HEK293 (cell line): ENCODE results near the gene IGLON5.

Source experiments
- CTCF ChIP-seq: fragments of 450-650 bp; formaldehyde crosslinking; IDR thresholded peaks from 2 replicates; pipeline ENCODE4 v1.5.1; 2016; ENCODE audit warnings: missing biosample characterization, missing genetic modification characterization
- SP7 ChIP-seq: fragments of 450-650 bp; formaldehyde crosslinking; IDR thresholded peaks from 2 replicates; pipeline ENCODE4 v1.5.1; 2016; ENCODE audit warnings: missing biosample characterization, missing genetic modification characterization
- TCF7L2 ChIP-seq: IDR thresholded peaks from 2 replicates; pipeline ENCODE4 v1.6.1; 2011; ENCODE audit warnings: low read depth, mild to moderate bottlenecking, inconsistent platforms, low read length, moderate library complexity, borderline replicate concordance
- TSHZ1 ChIP-seq: fragments of 450-650 bp; formaldehyde crosslinking; IDR thresholded peaks from 2 replicates; pipeline ENCODE4 v1.5.1; 2016; ENCODE audit warnings: missing biosample characterization, missing genetic modification characterization, borderline replicate concordance
- ZBTB11 ChIP-seq: fragments of 450-650 bp; formaldehyde crosslinking; conservative IDR thresholded peaks from 2 replicates; pipeline ENCODE4 v1.5.1; 2016; ENCODE audit warnings: low read depth, missing biosample characterization, missing genetic modification characterization
- ZEB2 ChIP-seq: fragments of 450-650 bp; formaldehyde crosslinking; IDR thresholded peaks from 2 replicates; pipeline ENCODE4 v1.5.1; 2016; ENCODE audit warnings: missing biosample characterization, missing genetic modification characterization
- ZNF23 ChIP-seq: fragments of 450-650 bp; formaldehyde crosslinking; IDR thresholded peaks from 2 replicates; pipeline ENCODE4 v1.5.1; 2016; ENCODE audit warnings: missing biosample characterization, missing genetic modification characterization, borderline replicate concordance

GRCh38 chr19:51292971-51293370 is 18.5 kb upstream of the IGLON5 start:
- TF ChIP-seq ZNF23 (no peak), SP7 (tag by site-specific recombination) (no peak), CTCF (tag by site-specific recombination) (no peak), TSHZ1 (tag by site-specific recombination) (no peak), TCF7L2 (no peak), ZBTB11 (no peak), ZEB2 (no peak)
